Right hindlimb (tissue), 1 donor: ENCODE data around the gene SLC8A3.

ENCODE experiments used
- DNase-seq: peaks from one replicate; pipeline ENCODE4 v3.0.0-alpha.2; 2018

SLC8A3 gene

GRCh38 chr14:70061108-70061507, 127.6 kb downstream of the SLC8A3 start:
- DNase-seq, result no peak

GRCh38 chr14:70059545-70059944, 129.2 kb downstream of the SLC8A3 start:
- DNase-seq, result no peak

- DNase-seq, result no peak
Observed at GRCh38 chr14:70057519-70058136, 131.1 kb downstream of the SLC8A3 start.

GRCh38 chr14:70052990-70053389, 135.8 kb downstream of the SLC8A3 start:
- DNase-seq, result peak; percentile 41

GRCh38 chr14:70050136-70050535, 138.6 kb downstream of the SLC8A3 start:
- DNase-seq, result no peak

- DNase-seq, result no peak
Observed at GRCh38 chr14:70049605-70050004, 139.1 kb downstream of the SLC8A3 start.

GRCh38 chr14:70048313-70048654, 140.5 kb downstream of the SLC8A3 start:
- DNase-seq, result no peak

GRCh38 chr14:70047598-70048312, 141.0 kb downstream of the SLC8A3 start:
- DNase-seq, result no peak

- peak; percentile 57 for DNase-seq
Observed at GRCh38 chr14:70045844-70046535, 142.8 kb downstream of the SLC8A3 start.

GRCh38 chr14:70045310-70045709, 143.4 kb downstream of the SLC8A3 start:
- DNase-seq, result no peak

- no peak for DNase-seq
Observed at GRCh38 chr14:70043001-70043400, 145.8 kb downstream of the SLC8A3 start.

- no peak for DNase-seq
Observed at GRCh38 chr14:70036665-70037064, 152.1 kb downstream of the SLC8A3 start.

- no peak for DNase-seq
Observed at GRCh38 chr14:70034257-70034656, 154.5 kb downstream of the SLC8A3 start.

GRCh38 chr14:70033561-70033960, 155.2 kb downstream of the SLC8A3 start:
- no peak for DNase-seq

- no peak for DNase-seq
Observed at GRCh38 chr14:70033116-70033515, 155.6 kb downstream of the SLC8A3 start.

GRCh38 chr14:70032447-70032846, 156.3 kb downstream of the SLC8A3 start:
- DNase-seq, result no peak

- no peak for DNase-seq
Observed at GRCh38 chr14:70032016-70032415, 156.7 kb downstream of the SLC8A3 start.

GRCh38 chr14:70029296-70030132, 159.2 kb downstream of the SLC8A3 start:
- DNase-seq, result no peak

GRCh38 chr14:70027785-70028428, 160.8 kb downstream of the SLC8A3 start:
- DNase-seq, result peak; percentile 83

GRCh38 chr14:70023871-70024270, 164.9 kb downstream of the SLC8A3 start:
- DNase-seq, result no peak

GRCh38 chr14:70022771-70023445, 165.8 kb downstream of the SLC8A3 start:
- no peak for DNase-seq
